ENCODE data around the gene CNPY1.

CNPY1 gene

GRCh38 chr7:155559519-155560108 lies 13.3 kb upstream of the CNPY1 start:
- no peak for TF ChIP-seq RAD21 (IDR thresholded peaks at IDR 0.05; ENCODE audit: low read depth)
- no peak for TF ChIP-seq REST (IDR thresholded peaks at IDR 0.05; ENCODE audit: low read depth)
- no peak for TF ChIP-seq FOXM1 (IDR thresholded peaks at IDR 0.05; ENCODE audit: borderline replicate concordance, low read depth)
- no peak for TF ChIP-seq EGR1 (IDR thresholded peaks at IDR 0.05)
- TF ChIP-seq NFIC (IDR thresholded peaks at IDR 0.05), result no peak
- no peak for TF ChIP-seq EP300 (IDR thresholded peaks at IDR 0.05; ENCODE audit: borderline replicate concordance)
- no peak for TF ChIP-seq CREB1 (IDR thresholded peaks at IDR 0.05; ENCODE audit: low read depth)
- no peak for TF ChIP-seq YY1 (IDR thresholded peaks at IDR 0.05; ENCODE audit: low read depth)
- no peak for TF ChIP-seq TEAD4 (IDR thresholded peaks at IDR 0.05)
- TF ChIP-seq CEBPB (IDR thresholded peaks at IDR 0.05), result no peak
- TF ChIP-seq ZBTB7A (IDR thresholded peaks at IDR 0.05; ENCODE audit: low read depth), result no peak
- TF ChIP-seq TAF1 (IDR thresholded peaks at IDR 0.05; ENCODE audit: low read depth), result no peak
- no peak for TF ChIP-seq USF1 (IDR thresholded peaks at IDR 0.05)
- no peak for TF ChIP-seq TCF12 (IDR thresholded peaks at IDR 0.05; ENCODE audit: low read depth)
- no peak for TF ChIP-seq MAX (IDR thresholded peaks at IDR 0.05)

GRCh38 chr7:155558961-155559360 lies 12.6 kb upstream of the CNPY1 start:
- TF ChIP-seq CREB1 (IDR thresholded peaks at IDR 0.05; ENCODE audit: low read depth), result no peak
- TF ChIP-seq CEBPB (IDR thresholded peaks at IDR 0.05), result no peak
- TF ChIP-seq YY1 (IDR thresholded peaks at IDR 0.05; ENCODE audit: low read depth), result no peak
- no peak for TF ChIP-seq TAF1 (IDR thresholded peaks at IDR 0.05; ENCODE audit: low read depth)
- TF ChIP-seq USF1 (IDR thresholded peaks at IDR 0.05), result no peak
- TF ChIP-seq REST (IDR thresholded peaks at IDR 0.05; ENCODE audit: low read depth), result no peak
- no peak for TF ChIP-seq EGR1 (IDR thresholded peaks at IDR 0.05)
- no peak for TF ChIP-seq NFIC (IDR thresholded peaks at IDR 0.05)
- TF ChIP-seq RAD21 (IDR thresholded peaks at IDR 0.05; ENCODE audit: low read depth), result no peak
- no peak for TF ChIP-seq TEAD4 (IDR thresholded peaks at IDR 0.05)
- no peak for TF ChIP-seq TCF12 (IDR thresholded peaks at IDR 0.05; ENCODE audit: low read depth)
- no peak for TF ChIP-seq FOXM1 (IDR thresholded peaks at IDR 0.05; ENCODE audit: borderline replicate concordance, low read depth)
- TF ChIP-seq EP300 (IDR thresholded peaks at IDR 0.05; ENCODE audit: borderline replicate concordance), result no peak
- TF ChIP-seq MAX (IDR thresholded peaks at IDR 0.05), result no peak

- TF ChIP-seq ZBTB7A (IDR thresholded peaks at IDR 0.05; ENCODE audit: low read depth) (no peak), USF1 (IDR thresholded peaks at IDR 0.05) (no peak), REST (IDR thresholded peaks at IDR 0.05; ENCODE audit: low read depth) (no peak), CREB1 (IDR thresholded peaks at IDR 0.05; ENCODE audit: low read depth) (no peak), TEAD4 (IDR thresholded peaks at IDR 0.05) (no peak), NFIC (IDR thresholded peaks at IDR 0.05) (no peak), EGR1 (IDR thresholded peaks at IDR 0.05) (no peak), RAD21 (IDR thresholded peaks at IDR 0.05; ENCODE audit: low read depth) (no peak), TCF12 (IDR thresholded peaks at IDR 0.05; ENCODE audit: low read depth) (no peak), EP300 (IDR thresholded peaks at IDR 0.05; ENCODE audit: borderline replicate concordance) (no peak), CEBPB (IDR thresholded peaks at IDR 0.05) (no peak), YY1 (IDR thresholded peaks at IDR 0.05; ENCODE audit: low read depth) (no peak)
These were observed 12.0 kb upstream of the CNPY1 start for GRCh38 chr7:155558351-155558750.

- no peak for TF ChIP-seq CEBPB (IDR thresholded peaks at IDR 0.05)
- TF ChIP-seq REST (IDR thresholded peaks at IDR 0.05; ENCODE audit: low read depth), result no peak
- TF ChIP-seq TCF12 (IDR thresholded peaks at IDR 0.05; ENCODE audit: low read depth), result no peak
- TF ChIP-seq MAX (IDR thresholded peaks at IDR 0.05), result no peak
- no peak for TF ChIP-seq ZBTB7A (IDR thresholded peaks at IDR 0.05; ENCODE audit: low read depth)
These were observed 11.4 kb upstream of the CNPY1 start for GRCh38 chr7:155557778-155558177.
